Endodermal cell (in vitro differentiated cells): ENCODE results near the gene CNKSR2. TPM values are rescaled to one million over a fixed set of nuclear protein-coding genes. Genes with fewer than 3 reads are reported as not detected.

Experiments
- DNase-seq: peaks from one replicate; pipeline ENCODE4 v3.0.0-alpha.2; 2017
- H3K27ac ChIP-seq: 2 replicates; pipeline ENCODE4 v1.5.1; 2013; ENCODE audit warnings: mild to moderate bottlenecking, low read depth, low read length, moderate library complexity
- H3K27me3 ChIP-seq: 2 replicates; pipeline ENCODE4 v1.6.1; 2013; ENCODE audit warnings: mild to moderate bottlenecking, low read length, moderate library complexity; ENCODE audit not compliant: insufficient read depth, control insufficient read depth, poor library complexity, severe bottlenecking
- H3K36me3 ChIP-seq: 2 replicates; pipeline ENCODE4 v1.7.0; 2013; ENCODE audit warnings: mild to moderate bottlenecking, low read length, moderate library complexity; ENCODE audit not compliant: control insufficient read depth, insufficient read depth
- H3K4me1 ChIP-seq: one replicate; pipeline ENCODE4 v1.7.0; 2013; ENCODE audit warnings: low read length; ENCODE audit not compliant: control insufficient read depth, insufficient read depth
- H3K4me3 ChIP-seq: 2 replicates; pipeline ENCODE4 v1.5.1; 2013; ENCODE audit warnings: mild to moderate bottlenecking, low read length, moderate library complexity
- H3K9ac ChIP-seq: 2 replicates; pipeline ENCODE4 v1.6.1; 2013; ENCODE audit warnings: mild to moderate bottlenecking, low read length, moderate library complexity; ENCODE audit not compliant: poor library complexity, severe bottlenecking; ENCODE audit errors: extremely low read depth
- H3K9me3 ChIP-seq: 2 replicates; pipeline ENCODE4 v1.6.1; 2013; ENCODE audit warnings: mild to moderate bottlenecking, low read length, moderate library complexity; ENCODE audit not compliant: control insufficient read depth
- H3K27ac Mint-ChIP-seq: 2 replicates; pipeline ENCODE4 v1.8.0; 2020; ENCODE audit warnings: mixed read lengths
- H3K27me3 Mint-ChIP-seq: 2 replicates; pipeline ENCODE4 v1.8.0; 2021; ENCODE audit warnings: mild to moderate bottlenecking, mixed read lengths; ENCODE audit not compliant: insufficient read depth
- H3K36me3 Mint-ChIP-seq: 2 replicates; pipeline ENCODE4 v1.8.0; 2020; ENCODE audit warnings: low read depth, mixed read lengths
- H3K4me1 Mint-ChIP-seq: 2 replicates; pipeline ENCODE4 v1.8.0; 2020; ENCODE audit warnings: mixed read lengths
- H3K4me3 Mint-ChIP-seq: 2 replicates; pipeline ENCODE4 v1.8.0; 2020; ENCODE audit warnings: mild to moderate bottlenecking, moderate library complexity, mixed read lengths
- H3K9me3 Mint-ChIP-seq: 2 replicates; pipeline ENCODE4 v1.8.0; 2020; ENCODE audit warnings: mild to moderate bottlenecking, mixed read lengths
- CTCF ChIP-seq: fragments of 200-600 bp; sonication (generic); conservative IDR thresholded peaks from 2 replicates; pipeline ENCODE4 v1.5.0; 2021; ENCODE audit warnings: antibody characterized with exemption, mild to moderate bottlenecking
- WGBS, 2 experiments: methylation state at CpG; one replicate each; pipeline versions ENCODE4 v1.1.5 to v1.1.7; 2013; ENCODE audit warnings: missing lambda C conversion rate in 2 of 2, mixed read lengths in 1 of 2; ENCODE audit not compliant: insufficient coverage in 1 of 2, insufficient read length in 1 of 2; 5-methylcytosine and 5-hydroxymethylcytosine counted together
- total RNA-seq, 2 donors: library from RNA; stranded (reverse); fragmentation: NEBNext Ultra II Directional in 1 of 2; extraction: Animal tissue kit (Norgen Biotek cat#: 25700) in 1 of 2; gene quantifications; 2 replicates in 1 of 2; 3 replicates in 1 of 2; pipeline ENCODE4 v1.2.1, GENCODE V29; 2021

The CNKSR2 gene
- total RNA-seq, 2 donors from 2014 or later: 16.9 to 28.7 TPM

GRCh38 chrX:21655901-21656586 lies 281.8 kb downstream of the CNKSR2 start:
- H3K4me3 ChIP-seq: no peak overlapping the region
- H3K9me3 ChIP-seq: no peaks in the 10 kb centered on the region
- peaks cover 13% of the 10 kb centered on the region for H3K9me3 Mint-ChIP-seq
- no peak overlapping the region for H3K9ac ChIP-seq
- no peaks in the 10 kb centered on the region for H3K4me1 Mint-ChIP-seq
- H3K27me3 Mint-ChIP-seq: peaks cover 2% of the 10 kb centered on the region
- peaks cover 9% of the 10 kb centered on the region for H3K27me3 ChIP-seq
- H3K4me3 Mint-ChIP-seq: no peak overlapping the region
- WGBS, 2 experiments: 96 to 98% methylated on average over 21 to 68 of the region's 76 CpGs
- no peak for TF ChIP-seq CTCF
- no peaks in the 10 kb centered on the region for H3K4me1 ChIP-seq
- DNase-seq: no peak
- peaks cover 10% of the 10 kb centered on the region for H3K36me3 Mint-ChIP-seq
- no peak overlapping the region for H3K27ac ChIP-seq
- H3K36me3 ChIP-seq: no peaks in the 10 kb centered on the region
- no peak overlapping the region for H3K27ac Mint-ChIP-seq

- Mint-ChIP-seq H3K4me1 (peaks cover 4% of the 10 kb centered on the region), H3K4me3 (no peak overlapping the region), H3K36me3 (peaks cover 10% of the 10 kb centered on the region), H3K27me3 (peaks cover 2% of the 10 kb centered on the region), H3K27ac (no peak overlapping the region), H3K9me3 (peaks cover 13% of the 10 kb centered on the region)
- Histone ChIP-seq H3K9me3 (no peaks in the 10 kb centered on the region), H3K27ac (no peak overlapping the region), H3K4me1 (no peaks in the 10 kb centered on the region), H3K4me3 (no peak overlapping the region), H3K9ac (no peak overlapping the region), H3K27me3 (peaks cover 9% of the 10 kb centered on the region), H3K36me3 (no peaks in the 10 kb centered on the region)
- no peak for TF ChIP-seq CTCF
- 96% methylated on average over 59 of the region's 61 CpGs; no CpG with 5 or more reads in 1 of the 2 experiments for WGBS, 2 experiments
- DNase-seq: no peak
These were observed 282.5 kb downstream of the CNKSR2 start for GRCh38 chrX:21656587-21657317.

- H3K9me3 ChIP-seq: no peaks in the 10 kb centered on the region
- H3K9me3 Mint-ChIP-seq: peaks cover 13% of the 10 kb centered on the region
- peaks cover 2% of the 10 kb centered on the region for H3K27me3 Mint-ChIP-seq
- no peaks in the 10 kb centered on the region for H3K36me3 ChIP-seq
- no peaks in the 10 kb centered on the region for H3K4me1 ChIP-seq
- H3K27me3 ChIP-seq: peaks cover 9% of the 10 kb centered on the region
- H3K36me3 Mint-ChIP-seq: peaks cover 10% of the 10 kb centered on the region
- no peak for DNase-seq
- H3K9ac ChIP-seq: no peak overlapping the region
- no peak overlapping the region for H3K27ac Mint-ChIP-seq
- WGBS, 2 experiments: 95 to 96% methylated on average over 21 to 57 of the region's 57 CpGs
- H3K4me3 Mint-ChIP-seq: peak overlapping the region; percentile 37
- no peak for TF ChIP-seq CTCF
- no peak overlapping the region for H3K4me3 ChIP-seq
- H3K4me1 Mint-ChIP-seq: peaks cover 6% of the 10 kb centered on the region
- no peak overlapping the region for H3K27ac ChIP-seq
These were observed 283.3 kb downstream of the CNKSR2 start for GRCh38 chrX:21657318-21658151.
